ENCODE data around the gene SEC23B. TPM values are rescaled to one million over a fixed set of nuclear protein-coding genes. Genes with fewer than 3 reads are reported as not detected.

The SEC23B gene
- total RNA-seq (2012; rRNA removed) = 65.0 and 78.9 TPM in 2 replicates
- 50.1 and 51.5 TPM in 2 replicates for polyA plus RNA-seq (2012; rRNA removed)
- 28.0 and 29.4 TPM in 2 replicates for polyA plus RNA-seq (2012; cell fraction: cytosol; rRNA removed)
- polyA plus RNA-seq (2012; cell fraction: nucleus; rRNA removed; ENCODE audit: low replicate concordance) = 15.4 and 28.9 TPM in 2 replicates
- Bru-seq, nascent RNA = percentile 78 among the genes with signal in this experiment
- BruChase-seq, experiment 1, labeled RNA remaining after a 6-hour chase = percentile 81 among the genes with signal in this experiment
- percentile 78 among the genes with signal in this experiment for BruChase-seq, experiment 2, labeled RNA remaining after a 2-hour chase
- long read RNA-seq, transcript SEC23B-202 (20 exons, 3,464 nt) = major isoform, 14 of 41 reads
- long read RNA-seq, transcript SEC23B-204 (20 exons, 3,484 nt) = minor isoform, 9 of 41 reads
- long read RNA-seq, partial matches to known transcripts = 13 of 41 reads
- long read RNA-seq, other reads (novel, unspliced or antisense) = 5 of 41 reads

DNA sequence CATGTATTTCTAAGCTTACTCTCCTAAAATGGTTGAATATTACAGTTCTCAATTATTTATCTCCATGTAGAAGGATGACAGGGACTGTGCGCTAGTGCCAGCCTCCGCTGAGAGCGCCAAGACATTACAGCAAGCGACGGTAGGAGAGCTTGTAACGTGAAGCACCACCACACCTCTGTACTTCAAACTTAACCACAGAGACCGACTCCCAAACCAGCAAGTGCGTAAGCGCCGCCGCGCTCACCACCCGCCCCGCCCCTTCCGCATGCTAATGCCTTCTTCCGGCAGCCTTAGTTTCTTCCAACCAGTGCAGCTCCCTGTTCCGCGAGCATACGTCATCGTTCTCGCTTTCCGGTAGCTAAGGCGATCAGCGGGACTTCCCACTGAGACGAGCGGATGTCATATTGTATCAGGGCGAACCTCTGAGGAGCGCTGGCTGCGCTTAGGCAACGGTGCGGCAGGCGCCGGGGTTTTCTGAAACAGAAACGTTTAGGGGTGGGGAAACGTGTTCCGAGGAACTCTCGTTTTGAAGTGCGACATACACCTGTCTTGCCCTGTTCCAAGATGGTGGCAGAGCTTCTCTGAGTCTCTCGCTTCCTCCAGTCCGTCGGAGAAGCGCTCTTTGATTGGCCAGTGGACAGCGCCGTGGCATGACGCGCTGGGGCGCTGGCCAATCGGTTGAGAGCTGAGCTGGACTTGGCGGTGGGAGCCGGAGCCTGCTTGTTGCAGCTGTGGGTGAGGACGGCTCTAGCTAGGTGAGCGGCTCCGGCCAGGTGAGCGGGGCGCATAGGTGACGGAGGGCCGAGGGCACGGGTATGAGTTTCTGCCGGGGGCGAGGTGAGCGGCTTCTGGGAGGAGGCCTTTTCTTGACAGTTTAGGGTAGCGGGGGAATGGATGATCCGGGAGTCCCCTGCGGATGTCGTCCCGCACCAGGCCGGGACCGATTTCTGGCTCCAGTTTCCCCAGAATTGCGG lies at the start of gene SEC23B:
SEC23B (plus strand) TSS at position 723 of the 974 bp plus-strand sequence. CDS start 2,896 bp downstream, outside the sequence.
- H2AFZ ChIP-seq (replicated peaks; ENCODE audit: low read length, poor library complexity) = peak within 1 kb of the TSS; percentile 92
- H2BK20ac ChIP-seq (ENCODE audit: low read depth, low read length) = peak within 1 kb of the TSS; percentile 74
- WGBS, 2 experiments (ENCODE audit: extremely low coverage in 2 of 2, insufficient read length in 1 of 2) = 0% methylated on average over 40 of the region's 69 CpGs; no CpG with 5 or more reads in 1 of the 2 experiments
- DNase-seq (peak; percentile 97), ATAC-seq (ENCODE audit: low read depth) (peak; percentile 100)
- peak within 1 kb of the TSS; percentile 92 for H3K4me2 ChIP-seq (ENCODE audit: low read depth, low read length)
- H3K36me3 ChIP-seq (ENCODE audit: control insufficient read depth, insufficient read depth, low read length) = peaks cover 5% of the 10 kb centered on the region
- ChIA-PET CTCF (interaction anchor here (1.4 kb wide), 1 partner anchor 21 kb away, joined by 4 read pairs; no protein-coding TSS in a partner anchor), POLR2A (ENCODE audit: unreplicated experiment) (interaction anchor here (0.5 to 1.0 kb wide), 4 partner anchors 9 to 1306 kb away, joined by 3 to 5 read pairs (median 4); partner anchors contain the start of genes DZANK1 and POLR3F)
- intact Hi-C loops (cut with micrococcal nuclease) = loop anchor here (2.0 kb wide), 1 partner anchor 41 kb away; the partner anchor contains the start of genes DZANK1 and POLR3F
- H2BK120ac ChIP-seq (ENCODE audit: low read depth, low read length) = peak within 1 kb of the TSS; percentile 86
- peak within 1 kb of the TSS; percentile 93 for H3K23ac ChIP-seq (ENCODE audit: low read depth, low read length)
- no peaks in the 10 kb centered on the region for H3K9me3 ChIP-seq (ENCODE audit: control insufficient read depth, insufficient read depth, low read length)
- peaks cover 4% of the 10 kb centered on the region; the same call in 1 of the 2 replicates for H3K4me1 ChIP-seq (ENCODE audit: control insufficient read depth, insufficient read depth, low read length)
- peak within 1 kb of the TSS; percentile 40 for H3K56ac ChIP-seq (ENCODE audit: extremely low read depth, insufficient read depth, low read length)
- H3K4ac ChIP-seq (ENCODE audit: low read depth, low read length) = peak within 1 kb of the TSS; percentile 89
- peak within 1 kb of the TSS; percentile 97 for H4K5ac ChIP-seq (ENCODE audit: low read depth, low read length)
- H3K4me3 ChIP-seq (ENCODE audit: insufficient read depth, low read depth, low read length) = peak within 1 kb of the TSS; percentile 70
- H3K27me3 ChIP-seq (ENCODE audit: control insufficient read depth, insufficient read depth, low read length) = no peaks in the 10 kb centered on the region; the same call in 1 of the 2 replicates
- no TSS peak for BruUV-seq (replicated peaks)
- TF ChIP-seq POLR2A (IDR thresholded peaks at IDR 0.05; ENCODE audit: low read depth, low read length) (peak; percentile 88), MXI1 (IDR thresholded peaks at IDR 0.05; ENCODE audit: borderline replicate concordance, low read depth, low read length) (peak; percentile 77; the same call in 1 of the 2 replicates), FOS (IDR thresholded peaks at IDR 0.05; ENCODE audit: low read depth, low read length) (peak; percentile 17; the same call in 1 of the 2 replicates), MAZ (IDR thresholded peaks at IDR 0.05; ENCODE audit: borderline replicate concordance, low read depth, low read length) (peak; percentile 70; the same call in 1 of the 2 replicates), NFE2L2 (IDR thresholded peaks at IDR 0.05; ENCODE audit: low read depth, low read length) (no peak), RFX5 (IDR thresholded peaks at IDR 0.05; ENCODE audit: low read depth, low read length) (no peak), CEBPB (IDR thresholded peaks at IDR 0.05; ENCODE audit: low read depth, low read length) (0 out of 2 replicates have a peak, but pooled peaks have one; percentile 1), RCOR1 (IDR thresholded peaks at IDR 0.05; ENCODE audit: insufficient replicate concordance, low read length) (peak; percentile 90)
- peak within 1 kb of the TSS; percentile 55 for H2AK5ac ChIP-seq (ENCODE audit: low read depth, low read length)
- peak within 1 kb of the TSS; percentile 88 for H2AK9ac ChIP-seq (replicated peaks; ENCODE audit: low read depth, low read length, poor library complexity)
- peak within 1 kb of the TSS; percentile 10; the same call in 1 of the 3 replicates for H2BK15ac ChIP-seq (ENCODE audit: low read depth, low read length)
- H4K20me1 ChIP-seq (ENCODE audit: insufficient read depth, low read length) = no peaks in the 10 kb centered on the region
- H3K14ac ChIP-seq (replicated peaks; ENCODE audit: low read depth, low read length) = peak within 1 kb of the TSS; percentile 96
- peak within 1 kb of the TSS; percentile 85 to 99 for H4K8ac ChIP-seq (ENCODE audit: low read depth in 2 of 2, low read length in 2 of 2)
- peak within 1 kb of the TSS; percentile 83 for H4K91ac ChIP-seq (ENCODE audit: insufficient read depth, low read depth, low read length)
- peaks cover 13 to 27% of the 10 kb centered on the region in 2 experiments for H3K79me1 ChIP-seq (ENCODE audit: low read depth in 1 of 2, low read length in 2 of 2)
- in situ Hi-C loops (cut with MboI; ENCODE audit: low sequenced_read_pairs) = no loop called here
- peak within 1 kb of the TSS; percentile 72 for H3K27ac ChIP-seq (ENCODE audit: insufficient read depth, low read length)
- H3K18ac ChIP-seq (ENCODE audit: low read depth, low read length) = peak within 1 kb of the TSS; percentile 75
- peak within 1 kb of the TSS; percentile 71 for H2BK5ac ChIP-seq (ENCODE audit: low read depth, low read length, poor library complexity, severe bottlenecking)
- H3K9me1 ChIP-seq (ENCODE audit: insufficient read depth, low read length) = peaks cover 8% of the 10 kb centered on the region
- peak within 1 kb of the TSS; percentile 84 for H3K9ac ChIP-seq (ENCODE audit: low read depth, low read length)
- dilution Hi-C loops (cut with HindIII; ENCODE audit: low sequenced_read_pairs, unreplicated experiment) = no loop called here

Data from IMR-90 (cell line).